Psoas muscle (tissue), 8 donors: ENCODE results near the gene RHBDD2. TPM values are rescaled to one million over a fixed set of nuclear protein-coding genes. Genes with fewer than 3 reads are reported as not detected.

ENCODE experiments used
- ATAC-seq, 4 donors: fragments of 200-7000 bp; cut with Tn5 transposase; one replicate each; pipeline ENCODE4 v1.9.1; 2020; ENCODE audit warnings: moderate library complexity in 3 of 4, mild to moderate bottlenecking in 2 of 4
- DNase-seq, 2 donors: peaks; one replicate each; pipeline ENCODE4 v3.0.0-alpha.2; 2020
- H3K27ac ChIP-seq: fragments of 200-600 bp; one replicate; pipeline ENCODE4 v1.8.0; 2022
- H3K27me3 ChIP-seq, 3 donors: fragments of 200-600 bp in 1 of 3; one replicate each; pipeline versions ENCODE4 v1.6.1 to v1.8.0; 2013 to 2022; ENCODE audit warnings: low read length in 2 of 3, mild to moderate bottlenecking in 2 of 3, moderate library complexity in 1 of 3; ENCODE audit not compliant: insufficient read depth in 3 of 3
- H3K36me3 ChIP-seq, 2 donors: fragments of 200-600 bp in 1 of 2; one replicate each; pipeline versions ENCODE4 v1.6.1 to v1.8.0; 2013 to 2022; ENCODE audit warnings: low read depth in 1 of 2, mild to moderate bottlenecking in 1 of 2, moderate library complexity in 1 of 2; ENCODE audit not compliant: insufficient read depth in 1 of 2
- H3K4me1 ChIP-seq: fragments of 200-600 bp; one replicate; pipeline ENCODE4 v1.8.0; 2022
- H3K4me3 ChIP-seq: fragments of 200-600 bp; one replicate; pipeline ENCODE4 v1.8.0; 2022; ENCODE audit warnings: mild to moderate bottlenecking
- H3K9me3 ChIP-seq: fragments of 200-600 bp; one replicate; pipeline ENCODE4 v1.8.0; 2022
- WGBS, 3 donors: extraction: QIAGEN DNeasy Blood & Tissue Kit; methylation state at CpG; one replicate each; pipeline versions ENCODE4 v1.1.6 to v1.1.7; 2013; 5-methylcytosine and 5-hydroxymethylcytosine counted together
- intact Hi-C, 2 donors: fragments of 100-400 bp; cut with DNase I; formaldehyde crosslinking; loops; one replicate each; pipeline versions ENCODE4 v1.11.0 to v1.14.2; 2022
- polyA plus RNA-seq, 3 donors: library from polyadenylated mRNA; stranded (reverse); fragments of 200-250 nt; gene quantifications; one replicate each; pipeline ENCODE4 v1.2.3, GENCODE V29; 2013
- total RNA-seq, 4 donors: library from RNA; stranded (reverse); fragmentation: NEBNext Ultra II Directional in 2 of 4; extraction: Animal tissue kit (Norgen Biotek cat#: 25700) in 2 of 4; gene quantifications; one replicate each; pipeline versions ENCODE4 v1.2.1 to v1.2.4, GENCODE V29; 2021 to 2023
- TF ChIP-seq, protein P1 (sequence below): fragments of 200-600 bp; IDR thresholded peaks from one replicate; pipeline ENCODE4 v1.8.0; 2022; ENCODE audit warnings: antibody characterized with exemption
- donor health status: healthy with polysubstance abuse.
- donor health status: DM: no; HTN: no; CAD: no; lungs with moderate emphysema.
- donor health status: Bipolar disorder and iron deficiency.
- donor health status: healthy.
- donor health status: DM: yes; HTN: yes; CAD: no.
- donor health status: DM: no; HTN: no; CAD: no.
- donor health status: DM: no; HTN: no; CAD: no.
- donor health status: DM: yes; HTN: yes; CAD: no.

The RHBDD2 gene
- total and polyA plus RNA-seq, 7 donors, result 18.3 to 38.9 (median 30.4) TPM

DNA sequence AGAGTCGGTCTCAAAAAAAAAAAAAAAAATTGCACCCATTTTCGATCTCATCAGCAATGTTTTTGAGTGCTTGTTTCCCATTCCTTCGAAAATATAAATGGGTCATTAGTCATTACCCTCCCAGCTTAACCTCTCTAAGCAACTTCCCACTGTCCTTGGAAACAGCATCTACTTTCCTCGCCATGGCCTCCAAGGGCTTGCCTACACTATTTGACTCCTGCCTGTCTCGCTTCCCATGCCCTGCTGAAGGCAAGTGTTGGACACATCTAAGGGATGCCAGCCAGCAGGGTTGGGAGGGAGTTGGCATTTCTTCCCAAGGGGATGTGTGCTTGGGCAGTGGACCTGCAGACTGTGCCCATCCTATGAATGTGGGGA lies 12.7 kb upstream of the RHBDD2 start:
- ATAC-seq, result peak; percentile 9 to 61 (median 42)

DNA sequence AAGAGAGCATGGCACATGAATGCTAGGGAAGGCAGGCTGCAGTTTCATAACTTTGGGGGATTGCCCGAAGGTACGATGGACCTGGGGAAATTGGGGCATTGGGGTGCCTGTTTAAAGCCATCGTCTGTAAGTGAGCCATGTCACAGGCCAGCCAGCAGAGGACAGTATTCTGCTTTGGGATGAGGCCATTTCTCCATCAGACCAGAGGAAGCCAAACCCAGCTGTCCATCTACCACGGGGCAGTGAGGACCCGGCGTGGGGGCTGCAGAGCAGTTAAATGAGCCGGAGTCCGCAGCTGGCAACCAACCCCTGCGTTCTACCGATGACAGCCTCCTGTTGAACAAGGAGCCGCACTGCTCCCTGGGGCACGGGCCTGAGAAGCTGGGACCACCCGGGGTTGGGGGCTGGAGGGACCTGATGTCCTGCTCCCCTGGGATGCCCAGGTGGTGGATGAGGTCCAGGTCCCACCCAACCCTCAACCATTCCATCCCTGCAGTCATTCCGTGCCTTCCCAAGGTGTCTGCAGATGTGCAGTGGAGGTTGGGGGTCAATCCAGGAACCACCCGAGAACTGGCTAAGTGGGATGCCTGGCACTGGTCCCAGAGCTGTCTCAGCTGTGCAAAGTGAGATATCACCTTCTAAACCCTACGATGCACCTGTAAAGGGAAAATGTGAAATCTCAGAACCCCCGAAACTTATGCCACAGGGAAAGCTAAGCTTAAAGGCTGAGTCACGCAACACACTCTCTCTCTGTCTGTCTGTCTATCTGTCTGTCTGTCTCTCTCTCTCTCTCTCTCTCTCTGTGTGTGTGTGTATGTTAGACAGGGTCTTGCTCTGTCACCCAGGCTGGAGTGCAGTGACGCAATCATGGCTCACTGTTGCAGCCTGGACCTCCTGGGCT lies 12.1 kb upstream of the RHBDD2 start:
- Histone ChIP-seq H3K27me3 (no peaks in the 10 kb centered on the region), H3K27ac (no peak overlapping the region), H3K4me1 (peaks cover 7% of the 10 kb centered on the region), H3K36me3 (no peaks in the 10 kb centered on the region), H3K4me3 (no peak overlapping the region), H3K9me3 (no peaks in the 10 kb centered on the region)
- 34 to 46% (median 37%) methylated on average over 15 to 19 of the region's 19 CpGs for WGBS, 3 donors
- intact Hi-C loops, result loop anchor here (1.0 to 2.0 kb wide), 2 partner anchors 154 kb away; no protein-coding TSS in a partner anchor
- DNase-seq (peak in 1 of 2 donors; percentile 68), ATAC-seq (peak; percentile 83 to 97 (median 93))
- TF ChIP-seq, protein P1, sequence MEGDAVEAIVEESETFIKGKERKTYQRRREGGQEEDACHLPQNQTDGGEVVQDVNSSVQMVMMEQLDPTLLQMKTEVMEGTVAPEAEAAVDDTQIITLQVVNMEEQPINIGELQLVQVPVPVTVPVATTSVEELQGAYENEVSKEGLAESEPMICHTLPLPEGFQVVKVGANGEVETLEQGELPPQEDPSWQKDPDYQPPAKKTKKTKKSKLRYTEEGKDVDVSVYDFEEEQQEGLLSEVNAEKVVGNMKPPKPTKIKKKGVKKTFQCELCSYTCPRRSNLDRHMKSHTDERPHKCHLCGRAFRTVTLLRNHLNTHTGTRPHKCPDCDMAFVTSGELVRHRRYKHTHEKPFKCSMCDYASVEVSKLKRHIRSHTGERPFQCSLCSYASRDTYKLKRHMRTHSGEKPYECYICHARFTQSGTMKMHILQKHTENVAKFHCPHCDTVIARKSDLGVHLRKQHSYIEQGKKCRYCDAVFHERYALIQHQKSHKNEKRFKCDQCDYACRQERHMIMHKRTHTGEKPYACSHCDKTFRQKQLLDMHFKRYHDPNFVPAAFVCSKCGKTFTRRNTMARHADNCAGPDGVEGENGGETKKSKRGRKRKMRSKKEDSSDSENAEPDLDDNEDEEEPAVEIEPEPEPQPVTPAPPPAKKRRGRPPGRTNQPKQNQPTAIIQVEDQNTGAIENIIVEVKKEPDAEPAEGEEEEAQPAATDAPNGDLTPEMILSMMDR, result peak; percentile 84

More for the DNA sequence above, 12.7 kb upstream of the RHBDD2 start:
- no peak for DNase-seq
- TF ChIP-seq, protein P1, result no peak
- peaks cover 7% of the 10 kb centered on the region for H3K4me1 ChIP-seq
- H3K27ac ChIP-seq, result no peak overlapping the region
- H3K9me3 ChIP-seq, result no peaks in the 10 kb centered on the region
- 36 to 55% (median 38%) methylated on average over 5 of the region's 5 CpGs for WGBS, 3 donors
- no peak overlapping the region for H3K4me3 ChIP-seq
- intact Hi-C loops, result loop anchor here in 1 of 2 donors (2.0 kb wide), 1 partner anchor 155 kb away; no protein-coding TSS in a partner anchor
- no peaks in the 10 kb centered on the region for H3K27me3 ChIP-seq
- H3K36me3 ChIP-seq, result no peaks in the 10 kb centered on the region

DNA sequence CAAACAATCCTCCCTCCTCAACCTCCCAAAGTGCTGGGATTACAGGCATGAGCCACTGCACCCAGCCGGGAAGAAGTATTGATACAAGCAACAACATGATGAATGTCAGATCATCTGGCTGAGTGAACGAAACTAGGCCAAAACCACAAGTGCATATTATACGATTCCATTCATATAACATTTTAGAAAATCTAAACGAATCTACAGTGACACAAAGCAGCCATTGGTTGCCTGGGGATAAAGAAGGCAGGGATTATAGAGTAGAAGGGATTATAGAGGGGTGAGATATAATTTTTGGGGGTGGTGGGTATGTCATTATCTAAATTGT lies 11.5 kb upstream of the RHBDD2 start:
- no peak overlapping the region for H3K27ac ChIP-seq
- no peak overlapping the region for H3K4me3 ChIP-seq
- TF ChIP-seq, protein P1, result no peak
- H3K27me3 ChIP-seq, result no peaks in the 10 kb centered on the region
- intact Hi-C loops, result loop anchor here (1.0 to 2.0 kb wide), 2 partner anchors 153 kb away; no protein-coding TSS in a partner anchor
- 80 to 85% (median 84%) methylated on average over 4 of the region's 4 CpGs for WGBS, 3 donors
- no peaks in the 10 kb centered on the region for H3K9me3 ChIP-seq
- H3K4me1 ChIP-seq, result peaks cover 7% of the 10 kb centered on the region
- H3K36me3 ChIP-seq, result no peaks in the 10 kb centered on the region
- ATAC-seq, result no peak
- DNase-seq, result no peak

DNA sequence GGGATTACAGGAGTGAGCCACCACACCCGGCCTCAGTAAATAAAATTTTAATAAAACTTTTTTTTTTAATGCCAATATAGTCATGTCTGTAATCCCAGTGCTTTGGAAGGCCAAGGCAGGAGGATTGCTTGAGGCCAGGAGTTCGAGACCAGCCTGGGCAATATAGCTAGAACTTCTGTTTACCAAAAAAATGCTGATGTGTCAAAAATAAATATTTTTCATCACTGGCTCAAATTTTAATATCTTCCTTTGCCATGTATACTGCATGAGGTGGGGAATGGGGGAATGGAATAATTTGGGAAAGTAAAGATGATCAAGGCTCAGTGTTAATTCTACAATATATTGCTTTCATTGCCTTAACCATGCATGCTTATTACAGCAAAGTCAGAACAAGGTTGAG lies 10.7 kb upstream of the RHBDD2 start:
- TF ChIP-seq, protein P1, result no peak
- Histone ChIP-seq H3K9me3 (no peaks in the 10 kb centered on the region), H3K4me3 (no peak overlapping the region), H3K27ac (no peak overlapping the region), H3K36me3 (no peaks in the 10 kb centered on the region), H3K27me3 (no peaks in the 10 kb centered on the region), H3K4me1 (peaks cover 7% of the 10 kb centered on the region)
- intact Hi-C loops, result no loop called here
- DNase-seq (no peak), ATAC-seq (no peak)
- WGBS, 3 donors, result 92 to 96% (median 92%) methylated on average over 2 of the region's 2 CpGs
